ENCODE results near the gene DNAAF3.
"Not testable (repeated sequence)": the region's sequence is repeated elsewhere in the genome, so short reads cannot be mapped to it uniquely, and the experiment has no call there.

The DNAAF3 gene

GRCh38 chr19:55158848-55159749 lies 7.3 kb downstream of the DNAAF3 start:
- DNase-seq (ENCODE audit: low read depth): peak; percentile 61
- TF ChIP-seq CTCF (conservative IDR thresholded peaks at IDR 0.05; ENCODE audit: control insufficient read depth, insufficient read depth, low read depth, low read length): no peak
- no peak overlapping the region for H3K4me3 ChIP-seq (ENCODE audit: control insufficient read depth, low read depth, low read length)

- H3K4me3 ChIP-seq (ENCODE audit: control insufficient read depth, low read depth, low read length): no peak overlapping the region
- DNase-seq (ENCODE audit: low read depth): no peak
- TF ChIP-seq CTCF (conservative IDR thresholded peaks at IDR 0.05; ENCODE audit: control insufficient read depth, insufficient read depth, low read depth, low read length): no peak
These were observed 8.0 kb downstream of the DNAAF3 start for GRCh38 chr19:55158423-55158822.

GRCh38 chr19:55157064-55157908 lies 9.1 kb downstream of the DNAAF3 start, which contains the start of gene TNNI3:
TSS of gene TNNI3 (minus strand) at chr19:55157732. CDS start at chr19:55157589, 143 bp downstream.
- DNase-seq (ENCODE audit: low read depth): no peak
- no peak for TF ChIP-seq CTCF (conservative IDR thresholded peaks at IDR 0.05; ENCODE audit: control insufficient read depth, insufficient read depth, low read depth, low read length)
- H3K4me3 ChIP-seq (ENCODE audit: control insufficient read depth, low read depth, low read length): no peak within 1 kb of the TSS

- no peak overlapping the region for H3K4me3 ChIP-seq (ENCODE audit: control insufficient read depth, low read depth, low read length)
- peak; percentile 62 for DNase-seq (ENCODE audit: low read depth)
- TF ChIP-seq CTCF (conservative IDR thresholded peaks at IDR 0.05; ENCODE audit: control insufficient read depth, insufficient read depth, low read depth, low read length): no peak
These were observed 10.0 kb downstream of the DNAAF3 start for GRCh38 chr19:55156202-55157063.

- not testable (repeated sequence) for DNase-seq (ENCODE audit: low read depth); H3K4me3 ChIP-seq (ENCODE audit: control insufficient read depth, low read depth, low read length)
These were observed 10.6 kb downstream of the DNAAF3 start for GRCh38 chr19:55155784-55156183.

GRCh38 chr19:55153652-55154264 lies 12.7 kb downstream of the DNAAF3 start:
- TF ChIP-seq CTCF (conservative IDR thresholded peaks at IDR 0.05; ENCODE audit: control insufficient read depth, insufficient read depth, low read depth, low read length): no peak
- no peak for DNase-seq (ENCODE audit: low read depth)
- H3K4me3 ChIP-seq (ENCODE audit: control insufficient read depth, low read depth, low read length): no peak overlapping the region
